Ovary (tissue), 3 donors: Measurements from ENCODE around the gene GBX2.

Source experiments
- CTCF ChIP-seq, 3 donors: fragments of 450-650 bp in 2 of 3; fragments of 200-600 bp in 1 of 3; IDR thresholded peaks; one replicate each; pipeline versions ENCODE4 v1.5.1 to v1.8.0; 2016 to 2022; ENCODE audit warnings: antibody characterized with exemption in 3 of 3, mild to moderate bottlenecking in 1 of 3
- EP300 ChIP-seq: sonication (generic); formaldehyde crosslinking; IDR thresholded peaks from one replicate; pipeline ENCODE4 v1.6.1; 2017; ENCODE audit warnings: antibody characterized with exemption
- donor health status: DM: no; HTN: no; CAD: no.

GRCh38 chr2:236121546-236121945, 46.6 kb downstream of the GBX2 start:
- TF ChIP-seq CTCF (IDR thresholded peaks at IDR 0.05): no peak
- no peak for TF ChIP-seq EP300
